Limb (tissue), 2 donors: ENCODE results near the gene CLIP2.
A peak's percentile ranks its signal among the peaks of the same experiment; 100 is the strongest.
"Not testable (repeated sequence)": the region's sequence is repeated elsewhere in the genome, so short reads cannot be mapped to it uniquely, and the experiment has no call there.

Experiments
- DNase-seq, 2 donors: peaks; one replicate each; pipeline ENCODE4 v3.0.0-alpha.2; 2016; ENCODE audit errors: extremely low spot score in 2 of 2

Gene CLIP2

GRCh38 chr7:74371381-74372341 lies 82.5 kb downstream of the CLIP2 start:
- DNase-seq, result peak; percentile 23 to 51

- peak; percentile 48 to 57 for DNase-seq
Observed at GRCh38 chr7:74372511-74373111, 83.4 kb downstream of the CLIP2 start.

- no peak for DNase-seq
Observed at GRCh38 chr7:74373536-74373935, 84.3 kb downstream of the CLIP2 start.

GRCh38 chr7:74375726-74376220 lies 86.6 kb downstream of the CLIP2 start:
- DNase-seq, result no peak

GRCh38 chr7:74376256-74377036 lies 87.2 kb downstream of the CLIP2 start:
- no peak for DNase-seq

DNA sequence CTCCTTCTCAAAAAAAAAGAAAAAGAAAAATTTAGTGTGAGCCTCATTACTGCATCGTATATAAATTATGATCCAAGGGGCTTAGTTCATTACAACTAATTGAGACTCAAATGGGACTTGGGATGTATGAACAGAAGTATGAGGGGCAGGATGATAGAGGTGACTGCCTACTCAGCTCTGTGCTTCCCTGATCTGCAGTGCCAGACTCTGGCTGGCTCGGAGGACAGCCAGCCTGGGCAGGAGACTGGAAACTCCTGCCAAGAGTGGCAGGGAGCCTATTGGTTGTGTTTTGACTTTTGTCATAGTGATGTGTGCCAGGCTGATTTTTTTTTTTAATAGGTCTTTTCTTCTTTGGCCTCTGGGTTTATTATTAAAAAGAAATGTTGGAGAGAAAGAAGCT lies 90.7 kb downstream of the CLIP2 start:
- no peak for DNase-seq

- DNase-seq, result no peak
Observed at GRCh38 chr7:74380720-74381119, 91.5 kb downstream of the CLIP2 start.

GRCh38 chr7:74384086-74384485 lies 94.9 kb downstream of the CLIP2 start:
- not testable (repeated sequence) for DNase-seq

DNA sequence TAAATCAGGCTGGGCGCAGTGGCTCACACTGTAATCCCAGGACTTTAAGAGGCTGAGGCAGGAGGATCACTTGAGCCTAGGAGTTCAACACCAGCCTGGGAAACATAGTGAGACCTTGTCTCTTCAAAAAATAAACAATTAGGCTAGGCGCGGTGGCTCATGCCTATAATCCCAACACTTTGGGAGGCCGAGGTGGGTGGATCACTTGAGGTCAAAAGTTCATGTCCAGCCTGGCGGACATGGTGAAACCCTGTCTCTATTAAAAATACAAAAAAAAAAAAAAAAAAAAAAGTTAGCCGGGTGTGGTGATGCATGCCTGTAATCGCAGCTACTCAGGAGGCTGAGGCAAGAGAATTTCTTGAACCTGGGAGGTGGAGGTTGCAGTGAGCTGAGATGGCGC lies 95.6 kb downstream of the CLIP2 start:
- not testable (repeated sequence) for DNase-seq

DNA sequence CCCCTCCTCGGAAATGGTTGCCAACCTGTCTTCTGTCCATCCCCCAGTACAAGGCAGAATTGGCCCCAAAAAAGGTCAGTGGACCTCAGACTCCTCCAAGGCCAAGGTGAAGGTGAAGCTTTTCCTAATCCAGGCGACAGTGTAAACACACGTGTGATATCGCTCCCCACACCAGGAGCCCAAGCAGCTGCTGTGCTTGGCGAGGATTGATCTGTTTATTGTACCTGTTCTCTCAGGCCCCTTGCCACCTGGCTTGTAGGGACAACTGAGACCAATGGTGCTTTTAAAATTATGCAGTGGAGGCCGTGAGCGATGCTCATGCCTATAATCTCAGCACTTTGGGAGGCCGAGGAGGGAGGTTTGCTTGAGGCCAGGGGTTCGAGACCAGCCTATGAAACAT lies 98.4 kb downstream of the CLIP2 start:
- no peak for DNase-seq

DNA sequence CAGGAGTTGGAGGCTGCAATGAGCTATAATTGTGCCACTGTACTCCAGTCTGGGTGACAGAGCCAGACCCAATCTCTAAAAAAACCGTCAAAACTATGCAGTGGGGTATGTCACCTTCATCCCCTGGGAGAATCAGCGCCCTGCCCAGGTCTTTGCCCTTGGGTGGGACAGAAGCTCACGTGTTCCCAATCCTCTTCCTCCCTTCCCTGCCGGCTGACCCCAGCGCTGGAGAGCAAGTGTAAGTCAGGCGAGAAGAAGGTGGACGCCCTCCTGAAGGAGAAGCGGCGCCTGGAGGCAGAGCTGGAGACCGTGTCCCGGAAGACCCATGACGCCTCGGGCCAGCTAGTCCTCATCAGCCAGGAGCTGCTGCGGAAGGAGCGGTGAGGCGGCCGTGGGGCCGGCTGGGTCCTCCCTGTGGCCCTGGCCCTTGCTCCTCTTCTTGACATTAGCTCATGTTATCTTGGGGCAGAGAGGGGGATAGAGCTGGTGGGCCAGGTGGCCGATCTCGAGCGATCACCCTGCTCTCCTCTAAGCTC lies 99.7 kb downstream of the CLIP2 start:
- DNase-seq, result no peak

- peak in 1 of 2 donors; percentile 44 for DNase-seq
Observed at GRCh38 chr7:74393722-74394121, 104.5 kb downstream of the CLIP2 start.

- peak; percentile 16 to 62 for DNase-seq
Observed at GRCh38 chr7:74394601-74395000, 105.4 kb downstream of the CLIP2 start.

DNA sequence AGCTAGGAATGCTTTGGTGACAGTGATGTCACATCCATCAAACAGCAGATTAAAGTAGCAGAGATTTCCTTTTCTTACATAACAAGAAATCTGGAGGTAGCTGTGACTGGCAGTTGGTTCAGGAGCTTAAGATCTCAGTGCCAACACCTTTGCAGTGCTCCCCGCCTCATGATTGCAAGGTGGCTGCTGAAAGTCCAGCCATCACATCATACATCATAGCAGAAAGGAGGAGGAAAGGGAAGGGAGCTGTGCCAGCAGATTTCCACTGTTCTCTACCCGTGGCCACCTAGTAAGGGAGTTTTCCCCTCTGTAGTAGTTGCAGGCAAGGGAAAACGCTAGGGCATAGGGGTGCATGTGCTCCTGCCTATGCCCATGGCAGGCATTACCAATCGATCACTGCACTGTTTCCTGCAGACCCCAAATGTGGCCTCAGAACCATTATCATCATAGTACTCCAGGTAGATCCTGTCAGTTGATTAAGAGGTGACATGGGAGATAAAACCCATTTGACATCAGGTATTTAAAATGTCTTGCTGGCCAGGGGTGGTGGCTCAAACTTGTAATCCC lies 106.6 kb downstream of the CLIP2 start:
- DNase-seq, result no peak

DNA sequence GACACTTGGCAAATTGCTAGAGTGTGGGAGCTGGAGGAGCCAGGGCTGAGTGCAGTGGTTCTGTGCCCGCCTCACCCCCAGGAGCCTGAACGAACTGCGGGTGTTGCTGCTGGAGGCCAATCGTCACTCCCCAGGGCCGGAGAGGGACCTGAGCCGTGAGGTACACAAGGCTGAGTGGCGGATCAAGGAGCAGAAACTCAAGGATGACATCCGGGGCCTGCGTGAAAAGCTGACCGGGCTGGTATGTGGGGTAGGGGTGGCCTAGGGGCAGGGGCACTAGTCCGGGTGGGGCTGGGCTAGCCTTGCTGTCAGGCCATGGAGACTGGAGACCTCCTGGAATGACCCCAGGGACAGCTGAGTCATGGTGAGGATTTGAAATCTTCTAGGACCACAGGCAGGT lies 107.8 kb downstream of the CLIP2 start:
- no peak for DNase-seq

DNA sequence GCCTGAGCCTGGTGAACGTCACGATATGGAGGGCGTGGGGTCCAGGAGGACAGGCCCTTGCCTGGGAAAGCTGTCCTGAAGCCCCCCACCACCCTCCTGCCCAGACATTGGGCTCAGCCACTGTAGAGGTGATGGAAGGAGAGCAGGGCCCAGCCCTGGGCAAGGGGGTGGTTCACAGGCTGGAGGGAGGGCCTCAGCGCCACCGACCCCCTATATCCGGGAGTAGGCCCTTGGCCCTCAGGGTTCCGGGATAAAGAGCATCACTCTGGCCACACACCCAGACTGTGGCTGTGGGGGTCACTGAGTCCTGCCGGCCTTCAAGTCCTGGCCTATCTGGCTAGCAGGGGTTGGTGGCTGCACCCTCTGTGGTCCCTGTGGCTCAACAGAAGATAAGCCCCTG lies 109.2 kb downstream of the CLIP2 start:
- DNase-seq, result no peak

DNA sequence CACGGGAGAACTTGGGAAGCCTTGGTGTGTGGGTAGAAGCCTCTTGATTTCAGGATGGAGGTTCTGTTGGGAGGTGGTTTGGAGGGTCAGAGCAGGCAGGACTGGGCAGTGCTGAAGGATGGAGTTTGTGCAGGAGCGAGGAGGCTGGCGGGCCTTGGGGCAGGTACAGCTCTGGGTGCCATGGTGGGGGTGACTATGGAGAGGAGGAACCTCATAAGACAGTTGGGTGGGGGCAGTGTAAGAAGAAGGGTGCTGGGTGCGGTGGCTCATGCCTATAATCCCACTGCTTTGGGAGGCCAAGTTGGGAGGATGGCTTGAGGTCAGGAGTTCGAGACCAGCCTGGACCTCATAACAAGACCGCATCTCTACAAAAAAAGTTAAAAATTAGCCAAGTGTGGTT lies 109.8 kb downstream of the CLIP2 start:
- no peak for DNase-seq

- no peak for DNase-seq
Observed at GRCh38 chr7:74400420-74401136, 111.4 kb downstream of the CLIP2 start.

GRCh38 chr7:74401137-74401859 lies 112.1 kb downstream of the CLIP2 start:
- peak; percentile 34 to 85 for DNase-seq

- DNase-seq, result not testable (repeated sequence)
Observed at GRCh38 chr7:74402668-74403067, 113.5 kb downstream of the CLIP2 start.
